Erythroblast (primary cell): ENCODE results near the gene PRKCE.

ENCODE experiments used
- GATA1 ChIP-seq: IDR thresholded peaks from 2 replicates; pipeline ENCODE4 v1.6.1; 2011; ENCODE audit warnings: low read depth, mild to moderate bottlenecking, control low read depth, low read length, moderate library complexity
- POLR2A ChIP-seq: IDR thresholded peaks from 2 replicates; pipeline ENCODE4 v1.6.1; 2011; ENCODE audit warnings: mild to moderate bottlenecking, low read length

- no peak for TF ChIP-seq POLR2A
- no peak for TF ChIP-seq GATA1
Observed at GRCh38 chr2:45884126-45884525, 232.7 kb downstream of the PRKCE start.
